Muscle of leg (tissue), 11 donors: ENCODE results near the gene PITPNC1. TPM values are rescaled to one million over a fixed set of nuclear protein-coding genes. Genes with fewer than 3 reads are reported as not detected.

Experiments
- DNase-seq: peaks from one replicate; pipeline ENCODE4 v3.0.0; 2013
- H3K27ac ChIP-seq: one replicate; pipeline ENCODE4 v1.5.1; 2013; ENCODE audit warnings: mild to moderate bottlenecking, low read length, control low read depth
- H3K27me3 ChIP-seq: one replicate; pipeline ENCODE4 v1.6.1; 2013; ENCODE audit warnings: low read length; ENCODE audit not compliant: control insufficient read depth, insufficient read depth
- H3K36me3 ChIP-seq: one replicate; pipeline ENCODE4 v1.6.1; 2013; ENCODE audit warnings: low read length; ENCODE audit not compliant: control insufficient read depth, insufficient read depth
- H3K4me1 ChIP-seq: one replicate; pipeline ENCODE4 v1.6.1; 2013; ENCODE audit warnings: low read length; ENCODE audit not compliant: control insufficient read depth, insufficient read depth
- H3K4me3 ChIP-seq: one replicate; pipeline ENCODE4 v1.5.1; 2013; ENCODE audit warnings: low read length, control low read depth
- H3K9me3 ChIP-seq: replicated peaks from 2 replicates; pipeline ENCODE4 v1.6.1; 2013; ENCODE audit warnings: low read depth, low read length; ENCODE audit not compliant: control insufficient read depth
- WGBS: methylation state at CpG from one replicate; pipeline ENCODE4 v1.1.5; 2013; ENCODE audit warnings: missing lambda C conversion rate; ENCODE audit not compliant: insufficient coverage; 5-methylcytosine and 5-hydroxymethylcytosine counted together
- polyA plus RNA-seq, 8 donors: library from polyadenylated mRNA; unstranded; fragments of 120-200 nt; gene quantifications; one replicate each; pipeline versions ENCODE4 v1.2.1 to v1.2.3, GENCODE V29; 2013; ENCODE audit warnings: inconsistent platforms in 1 of 8, low replicate concordance in 1 of 8; ENCODE audit not compliant: insufficient read length in 8 of 8, insufficient read depth in 1 of 8
- total RNA-seq: library from RNA; stranded (reverse); fragments of 120-200 nt; gene quantifications from one replicate; pipeline ENCODE4 v1.2.4, GENCODE V29; 2013

Gene PITPNC1
- total and polyA plus RNA-seq, 9 donors, result 8.6 to 11.9 (median 10.0) TPM

DNA sequence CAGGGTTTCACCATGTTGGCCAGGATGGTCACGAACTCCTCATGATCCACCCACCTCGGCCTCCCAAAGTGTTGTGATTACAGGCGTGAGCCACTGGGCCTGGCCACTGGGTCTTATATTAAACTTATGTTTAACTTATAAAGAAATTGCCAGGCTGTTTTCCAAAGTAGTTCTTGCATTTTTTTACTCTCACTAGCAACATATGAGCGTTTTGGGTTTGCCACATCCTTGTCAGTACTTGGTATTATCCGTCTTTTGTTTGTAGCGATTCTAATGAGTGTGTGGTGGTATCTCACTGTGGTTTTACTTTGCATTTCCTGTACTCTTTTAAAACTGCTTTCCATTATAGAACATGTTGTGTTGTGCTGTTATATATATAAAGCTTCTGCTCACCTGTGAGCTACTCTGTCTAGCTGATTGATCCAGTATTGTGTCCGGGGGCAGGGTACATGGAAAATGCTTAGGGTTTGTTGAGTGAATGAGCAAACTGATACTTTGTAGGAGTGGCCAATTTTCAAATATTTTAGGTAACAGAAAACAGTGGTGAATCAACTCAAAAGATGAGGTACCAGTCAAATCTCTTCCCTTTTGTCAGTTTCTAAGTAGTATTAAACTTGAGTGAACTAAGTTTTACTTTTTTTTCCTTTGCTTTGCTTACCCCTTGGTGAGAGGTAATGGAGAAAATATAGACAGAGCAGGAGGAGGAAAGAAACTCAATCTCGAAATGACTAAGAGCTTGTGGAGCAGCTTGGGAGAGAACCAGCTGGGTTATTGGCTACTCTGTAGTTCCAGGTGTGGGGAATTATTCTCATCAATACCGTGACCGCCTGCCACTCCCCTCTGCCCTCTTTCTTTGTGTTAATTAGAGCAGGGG is 75.8 kb downstream of the PITPNC1 start:
- Histone ChIP-seq H3K36me3 (no peaks in the 10 kb centered on the region), H3K27ac (no peak overlapping the region), H3K9me3 (peaks cover 3% of the 10 kb centered on the region), H3K4me3 (no peak overlapping the region), H3K4me1 (no peaks in the 10 kb centered on the region), H3K27me3 (no peaks in the 10 kb centered on the region)
- no peak for DNase-seq
- WGBS, result 100% methylated on average over 1 of the region's 10 CpGs

DNA sequence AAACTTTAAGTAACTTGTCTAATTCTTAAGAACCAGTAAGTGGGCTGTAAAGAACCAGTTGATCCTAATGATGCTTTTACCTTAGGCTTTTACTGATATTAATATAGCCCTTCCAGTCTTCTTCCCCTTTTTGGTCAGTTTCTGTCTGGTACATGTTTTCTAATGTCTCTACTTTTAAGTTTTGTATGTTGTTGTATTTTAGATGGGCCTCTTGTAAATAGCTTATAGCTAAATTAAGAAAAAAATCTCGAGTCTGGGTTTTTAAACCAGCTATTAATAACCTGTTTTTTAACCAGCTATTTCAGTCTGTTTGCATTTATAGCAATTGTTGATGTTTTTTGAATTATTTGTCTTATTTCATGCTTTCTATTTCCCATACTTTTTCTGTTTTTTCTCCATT is 79.0 kb downstream of the PITPNC1 start:
- no peaks in the 10 kb centered on the region for H3K27me3 ChIP-seq
- H3K27ac ChIP-seq, result no peak overlapping the region
- no CpG with 5 or more reads among the region's 1 CpG for WGBS

DNA sequence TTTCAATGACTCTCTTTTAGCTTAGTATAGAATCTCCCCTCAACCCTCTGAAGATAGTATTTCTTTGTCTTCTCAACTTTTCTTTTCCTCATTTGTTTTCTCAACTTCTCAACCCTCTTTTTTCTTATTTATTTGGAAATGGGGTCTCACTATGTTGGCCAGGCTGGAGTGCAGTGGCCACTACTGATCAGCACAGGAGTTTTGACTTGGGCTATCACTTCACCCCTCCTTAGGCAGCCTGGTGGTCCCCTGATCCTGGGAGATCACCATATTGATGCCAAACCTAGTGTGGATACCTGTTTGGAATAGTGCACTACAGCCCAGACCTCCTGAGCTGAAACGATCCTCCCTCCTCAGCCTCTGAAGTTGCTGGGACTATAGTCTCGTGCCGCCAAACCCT is 79.8 kb downstream of the PITPNC1 start:
- Histone ChIP-seq H3K27me3 (no peaks in the 10 kb centered on the region), H3K36me3 (no peaks in the 10 kb centered on the region), H3K4me3 (no peak overlapping the region), H3K27ac (no peak overlapping the region), H3K4me1 (no peaks in the 10 kb centered on the region), H3K9me3 (peaks cover 6% of the 10 kb centered on the region)
- no peak for DNase-seq
- WGBS, result 100% methylated on average over 3 of the region's 3 CpGs

More for the DNA sequence above, 79.0 kb downstream of the PITPNC1 start:
- no peak for DNase-seq
- Histone ChIP-seq H3K4me1 (no peaks in the 10 kb centered on the region), H3K4me3 (no peak overlapping the region), H3K36me3 (no peaks in the 10 kb centered on the region), H3K9me3 (peaks cover 6% of the 10 kb centered on the region)

DNA sequence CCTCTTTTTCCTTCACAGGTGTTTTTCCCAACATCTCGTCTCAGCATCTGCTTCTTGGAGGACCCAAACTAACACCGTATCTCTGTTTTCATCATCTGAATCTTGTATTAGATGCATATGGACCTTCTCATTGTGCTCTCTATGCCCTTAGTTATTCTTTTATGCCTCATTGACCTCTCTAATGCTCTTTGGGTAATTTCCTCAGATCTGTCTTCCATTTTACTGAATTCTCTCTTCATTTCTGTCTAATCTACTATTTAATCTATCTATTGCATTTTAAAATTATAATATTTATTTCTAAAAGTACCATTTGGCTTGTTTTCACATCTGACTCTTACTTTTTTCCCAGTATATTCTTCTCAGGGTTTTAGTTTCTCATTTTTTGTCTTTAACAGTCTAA is 81.1 kb downstream of the PITPNC1 start:
- WGBS, result no CpG with 5 or more reads among the region's 2 CpGs
- H3K27me3 ChIP-seq, result no peaks in the 10 kb centered on the region

DNA sequence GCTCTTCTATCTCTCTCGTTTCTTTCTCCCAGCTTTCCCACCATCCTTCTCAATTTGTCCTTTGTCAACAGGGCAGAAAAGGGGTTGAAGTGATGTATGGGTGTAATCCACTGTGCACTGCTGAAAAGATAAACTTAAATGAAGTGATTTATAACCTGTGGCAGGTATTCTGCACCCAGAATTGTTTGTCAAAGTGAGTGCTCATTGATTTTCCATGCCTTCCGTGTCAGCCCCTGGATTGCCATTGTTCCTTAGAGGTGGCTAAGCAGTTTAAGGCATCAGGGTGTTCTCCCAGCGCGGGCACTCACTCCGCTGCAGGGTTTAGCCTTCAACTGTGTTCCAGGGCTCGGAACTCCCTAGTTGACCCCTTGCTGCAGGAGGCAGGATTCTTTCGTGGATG is 82.9 kb downstream of the PITPNC1 start:
- Histone ChIP-seq H3K9me3 (peaks cover 6% of the 10 kb centered on the region), H3K27ac (no peak overlapping the region), H3K36me3 (no peaks in the 10 kb centered on the region), H3K4me3 (no peak overlapping the region), H3K27me3 (no peaks in the 10 kb centered on the region), H3K4me1 (no peaks in the 10 kb centered on the region)
- DNase-seq, result no peak
- WGBS, result 68% methylated on average over 6 of the region's 7 CpGs

More for the DNA sequence above, 81.1 kb downstream of the PITPNC1 start:
- Histone ChIP-seq H3K4me1 (no peaks in the 10 kb centered on the region), H3K4me3 (no peak overlapping the region), H3K27ac (no peak overlapping the region), H3K36me3 (no peaks in the 10 kb centered on the region), H3K9me3 (peaks cover 6% of the 10 kb centered on the region)
- no peak for DNase-seq

DNA sequence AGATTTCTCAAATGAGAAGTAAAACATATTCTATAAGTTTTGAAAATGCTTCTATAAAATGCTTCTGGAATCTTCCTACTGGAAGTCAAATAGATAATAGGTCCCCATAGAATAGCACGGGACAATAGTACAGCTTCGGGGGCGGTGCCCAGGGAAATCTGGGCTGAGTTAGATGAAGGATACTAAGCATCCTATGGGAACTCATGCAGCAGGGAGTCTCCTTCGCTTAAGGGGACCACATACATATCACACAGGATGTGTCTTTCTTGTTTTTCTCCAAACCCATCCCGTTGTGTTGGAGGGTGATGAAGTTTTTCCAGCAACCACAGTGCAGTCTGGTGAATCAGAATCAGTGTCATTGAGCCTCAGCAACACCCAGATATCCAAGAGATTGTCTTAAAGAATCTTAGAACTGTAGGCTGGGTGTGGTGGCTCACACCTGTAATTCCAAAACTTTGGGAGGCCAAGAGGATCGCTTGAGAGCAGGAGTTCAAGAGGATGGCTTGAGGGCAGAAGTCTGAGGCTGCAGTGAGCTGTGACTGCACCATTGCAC is 84.2 kb downstream of the PITPNC1 start:
- Histone ChIP-seq H3K4me3 (no peak overlapping the region), H3K27me3 (no peaks in the 10 kb centered on the region), H3K9me3 (peaks cover 6% of the 10 kb centered on the region), H3K27ac (no peak overlapping the region), H3K36me3 (no peaks in the 10 kb centered on the region), H3K4me1 (no peaks in the 10 kb centered on the region)
- WGBS, result no CpG with 5 or more reads among the region's 6 CpGs
- DNase-seq, result no peak

DNA sequence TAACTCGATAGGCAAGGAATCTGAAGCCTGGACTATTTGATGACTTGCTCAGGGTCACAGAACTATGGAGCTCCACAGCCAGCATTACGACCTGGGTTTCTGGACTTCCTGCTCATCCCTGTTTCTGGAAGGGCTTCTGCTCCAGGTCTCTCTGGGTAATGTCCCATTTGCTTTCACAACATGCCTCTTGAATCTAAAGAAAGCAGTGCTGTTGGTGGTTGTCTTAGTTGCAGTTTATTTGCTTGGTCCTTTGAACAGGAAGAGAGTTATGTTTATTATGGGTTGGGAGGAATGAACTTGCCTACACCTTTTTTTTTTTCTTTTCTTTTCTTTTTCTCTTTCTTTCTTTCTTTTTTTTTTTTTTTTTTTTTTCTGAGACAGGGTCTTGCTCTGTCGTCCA is 84.8 kb downstream of the PITPNC1 start:
- Histone ChIP-seq H3K9me3 (peaks cover 6% of the 10 kb centered on the region), H3K36me3 (no peaks in the 10 kb centered on the region), H3K27ac (no peak overlapping the region), H3K4me1 (peaks cover 3% of the 10 kb centered on the region), H3K4me3 (no peak overlapping the region), H3K27me3 (no peaks in the 10 kb centered on the region)
- no peak for DNase-seq
- WGBS, result 88% methylated on average over 2 of the region's 3 CpGs

DNA sequence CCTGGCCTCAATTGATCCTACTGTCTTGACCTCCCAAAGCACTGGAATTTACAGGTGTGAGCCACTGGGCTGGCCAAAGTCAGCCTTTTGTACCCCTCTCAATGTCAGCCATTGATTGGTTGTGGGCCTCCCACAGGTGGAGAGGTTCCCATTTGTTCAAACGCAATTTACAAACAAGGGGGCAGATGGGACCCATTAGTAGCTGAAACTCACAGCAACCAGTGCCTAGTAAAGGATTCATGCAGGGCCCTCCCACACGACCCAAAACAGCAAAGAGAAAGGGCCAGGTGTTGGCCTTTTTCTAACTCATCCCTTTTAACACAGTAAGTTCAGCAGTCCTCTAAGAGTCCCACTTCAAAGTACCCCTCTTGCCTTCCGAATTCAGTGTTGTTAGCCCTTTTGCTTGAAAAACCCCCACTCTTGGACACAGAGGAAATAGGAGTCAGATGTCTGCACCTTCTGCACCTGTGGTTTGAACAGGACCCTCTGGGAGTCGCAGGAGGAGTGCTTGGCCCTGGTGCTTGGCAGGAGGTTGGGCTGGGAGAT is 89.2 kb downstream of the PITPNC1 start:
- H3K27me3 ChIP-seq, result no peaks in the 10 kb centered on the region
- H3K9me3 ChIP-seq, result peaks cover 2% of the 10 kb centered on the region
- DNase-seq, result no peak
- H3K27ac ChIP-seq, result no peak overlapping the region
- no peak overlapping the region for H3K4me3 ChIP-seq
- H3K4me1 ChIP-seq, result peaks cover 16% of the 10 kb centered on the region
- WGBS, result 49% methylated on average over 3 of the region's 4 CpGs
- no peaks in the 10 kb centered on the region for H3K36me3 ChIP-seq

DNA sequence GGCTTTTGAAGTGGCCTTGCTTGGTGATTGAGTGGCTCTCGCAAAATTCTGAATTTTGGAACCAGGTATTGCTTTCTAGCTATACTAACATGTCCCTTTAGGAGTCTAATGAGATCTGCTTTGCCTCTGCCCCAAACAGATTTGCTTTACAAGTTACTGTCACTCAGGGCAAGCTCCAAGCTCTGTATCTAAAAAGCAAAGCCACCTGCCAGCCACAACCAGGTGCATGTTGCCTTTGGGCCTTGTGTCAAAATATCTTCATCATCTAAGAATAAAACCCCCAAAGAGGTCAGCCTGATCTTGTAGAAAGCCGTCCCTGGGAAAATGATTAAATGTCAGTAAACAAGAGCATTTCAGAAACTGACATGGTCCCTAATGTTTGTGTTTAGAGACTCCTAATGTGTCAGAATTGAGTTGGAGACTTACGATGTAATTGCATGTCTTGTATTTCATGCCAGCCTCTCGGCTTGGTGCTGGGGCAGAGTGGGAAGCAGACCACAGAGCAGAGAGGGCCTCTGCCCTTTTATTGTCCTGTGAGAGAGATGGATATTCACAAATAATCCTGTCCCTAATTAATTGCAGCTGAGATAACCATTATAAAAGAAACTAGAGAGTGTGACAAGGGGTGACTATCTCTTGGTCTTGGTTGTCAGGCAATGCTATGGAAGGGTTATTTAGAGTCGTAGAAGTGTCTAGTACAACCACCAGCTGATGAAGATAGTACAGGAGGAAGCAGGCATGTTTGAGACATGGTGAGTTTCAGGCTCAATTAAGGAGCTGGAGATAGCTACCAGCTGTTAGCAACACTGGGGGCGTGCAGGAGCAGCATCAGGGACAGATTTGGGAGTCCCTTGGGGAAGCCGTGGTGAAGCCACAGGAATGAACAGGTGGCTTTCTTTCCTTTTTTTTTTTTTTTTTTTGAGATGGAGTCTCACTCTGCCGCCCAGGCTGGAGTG is 90.7 kb downstream of the PITPNC1 start:
- Histone ChIP-seq H3K4me1 (peaks cover 16% of the 10 kb centered on the region), H3K27me3 (no peaks in the 10 kb centered on the region), H3K9me3 (peaks cover 4% of the 10 kb centered on the region), H3K4me3 (no peak overlapping the region), H3K36me3 (no peaks in the 10 kb centered on the region), H3K27ac (no peak overlapping the region)
- no peak for DNase-seq
- WGBS, result 56% methylated on average over 6 of the region's 8 CpGs
